Cardiac muscle cell (in vitro differentiated cells and primary cell): ENCODE measurements around the gene DESI1. TPM values are rescaled to one million over a fixed set of nuclear protein-coding genes. Genes with fewer than 3 reads are reported as not detected.
"Not testable (repeated sequence)": the region's sequence is repeated elsewhere in the genome, so short reads cannot be mapped to it uniquely, and the experiment has no call there.

Experiments
- DNase-seq, 2 donors: peaks; one replicate each; pipeline versions ENCODE4 v3.0.0 to v3.0.0-alpha.2; 2010 to 2017; ENCODE audit warnings: low read depth in 1 of 2, low spot score in 1 of 2
- H3K27ac ChIP-seq: fragments of 200-600 bp; sonication (generic); 2 replicates; pipeline ENCODE4 v1.5.1; 2016
- H3K27me3 ChIP-seq: fragments of 200-600 bp; sonication (generic); 2 replicates; pipeline ENCODE4 v1.6.0; 2016; ENCODE audit warnings: control low read depth
- H3K36me3 ChIP-seq: fragments of 200-600 bp; sonication (generic); 2 replicates; pipeline ENCODE4 v1.5.1; 2016; ENCODE audit warnings: control low read depth
- H3K4me1 ChIP-seq: fragments of 200-600 bp; sonication (generic); 2 replicates; pipeline ENCODE4 v1.8.1; 2017; ENCODE audit warnings: low read depth, mild to moderate bottlenecking, mixed run types
- H3K4me3 ChIP-seq: fragments of 200-600 bp; sonication (generic); 2 replicates; pipeline ENCODE4 v1.5.1; 2016; ENCODE audit warnings: mild to moderate bottlenecking
- H3K9me3 ChIP-seq: fragments of 200-600 bp; sonication (generic); 2 replicates; pipeline ENCODE4 v1.5.1; 2017; ENCODE audit warnings: low read depth, mild to moderate bottlenecking, control low read depth
- CTCF ChIP-seq: IDR thresholded peaks from 2 replicates; pipeline ENCODE4 v1.5.1; 2012; ENCODE audit warnings: low read depth, mild to moderate bottlenecking, low read length
- polyA plus RNA-seq: library from polyadenylated mRNA; unstranded; fragments of >200 nt; fragmentation: Nextera tagmentation; extraction: Ambion mirVana; gene quantifications from 2 replicates; pipeline ENCODE4 v1.2.1, GENCODE V29; 2016
- total RNA-seq: library from RNA; depleted of rRNA; stranded (reverse); fragments of >200 nt; gene quantifications from 2 replicates; pipeline ENCODE4 v1.2.3, GENCODE V29; 2016

The DESI1 gene
- total and polyA plus RNA-seq, 2 experiments from 2014 or later: 27.3 to 34.2 TPM

- peaks cover 41% of the 10 kb centered on the region for H3K4me1 ChIP-seq
- no peak for DNase-seq
Observed at GRCh38 chr22:41561788-41562187, 59.1 kb downstream of the DESI1 start.

GRCh38 chr22:41561335-41561734, 59.5 kb downstream of the DESI1 start:
- DNase-seq: no peak
- no peak for TF ChIP-seq CTCF
- no peaks in the 10 kb centered on the region for H3K9me3 ChIP-seq
- H3K36me3 ChIP-seq: no peaks in the 10 kb centered on the region
- H3K4me1 ChIP-seq: peaks cover 41% of the 10 kb centered on the region
- H3K4me3 ChIP-seq: no peak overlapping the region
- H3K27ac ChIP-seq: peak overlapping the region; percentile 48
- no peaks in the 10 kb centered on the region for H3K27me3 ChIP-seq

More at GRCh38 chr22:41561788-41562187, 59.1 kb downstream of the DESI1 start:
- Histone ChIP-seq H3K36me3 (no peaks in the 10 kb centered on the region), H3K27me3 (no peaks in the 10 kb centered on the region), H3K9me3 (no peaks in the 10 kb centered on the region), H3K4me3 (no peak overlapping the region), H3K27ac (no peak overlapping the region)
- no peak for TF ChIP-seq CTCF

- H3K4me3 ChIP-seq: no peak overlapping the region
- H3K4me1 ChIP-seq: peaks cover 41% of the 10 kb centered on the region
- no peaks in the 10 kb centered on the region for H3K9me3 ChIP-seq
- peak overlapping the region; percentile 59 for H3K27ac ChIP-seq
- no peak for TF ChIP-seq CTCF
- DNase-seq: peak in 1 of 2 donors; percentile 31
- no peaks in the 10 kb centered on the region for H3K36me3 ChIP-seq
- H3K27me3 ChIP-seq: no peaks in the 10 kb centered on the region
Observed at GRCh38 chr22:41560095-41560471, 60.8 kb downstream of the DESI1 start.

GRCh38 chr22:41558241-41558630, 62.6 kb downstream of the DESI1 start:
- H3K36me3 ChIP-seq, DNase-seq: not testable (repeated sequence)
- peaks cover 38% of the 10 kb centered on the region for H3K4me1 ChIP-seq

GRCh38 chr22:41557401-41558240, 63.2 kb downstream of the DESI1 start:
- no peaks in the 10 kb centered on the region for H3K36me3 ChIP-seq
- TF ChIP-seq CTCF: no peak
- peak in 1 of 2 donors; percentile 97 for DNase-seq
- H3K27me3 ChIP-seq: no peaks in the 10 kb centered on the region
- no peak overlapping the region for H3K4me3 ChIP-seq
- no peaks in the 10 kb centered on the region for H3K9me3 ChIP-seq
- H3K27ac ChIP-seq: peak overlapping the region; percentile 15
- H3K4me1 ChIP-seq: peaks cover 32% of the 10 kb centered on the region

More at GRCh38 chr22:41558241-41558630, 62.6 kb downstream of the DESI1 start:
- H3K27me3 ChIP-seq, H3K27ac ChIP-seq, H3K9me3 ChIP-seq, H3K4me3 ChIP-seq: not testable (repeated sequence)

- Histone ChIP-seq H3K27ac (no peak overlapping the region), H3K4me3 (no peak overlapping the region), H3K36me3 (no peaks in the 10 kb centered on the region), H3K27me3 (no peaks in the 10 kb centered on the region), H3K9me3 (no peaks in the 10 kb centered on the region), H3K4me1 (peaks cover 29% of the 10 kb centered on the region)
- no peak for TF ChIP-seq CTCF
- DNase-seq: no peak
Observed at GRCh38 chr22:41556561-41556960, 64.3 kb downstream of the DESI1 start.
